HG03469 (cell line): Measurements from ENCODE around the gene BUB1.
A peak's percentile ranks its signal among the peaks of the same experiment; 100 is the strongest.
"Not testable (repeated sequence)": the region's sequence is repeated elsewhere in the genome, so short reads cannot be mapped to it uniquely, and the experiment has no call there.

ENCODE experiments used
- ATAC-seq: cut with Tn5 transposase; IDR thresholded peaks from one replicate; pipeline ENCODE4 v1.9.1; 2021; ENCODE audit warnings: mild to moderate bottlenecking, moderate library complexity, moderate number of reproducible peaks; ENCODE audit not compliant: unreplicated experiment

The BUB1 gene

DNA sequence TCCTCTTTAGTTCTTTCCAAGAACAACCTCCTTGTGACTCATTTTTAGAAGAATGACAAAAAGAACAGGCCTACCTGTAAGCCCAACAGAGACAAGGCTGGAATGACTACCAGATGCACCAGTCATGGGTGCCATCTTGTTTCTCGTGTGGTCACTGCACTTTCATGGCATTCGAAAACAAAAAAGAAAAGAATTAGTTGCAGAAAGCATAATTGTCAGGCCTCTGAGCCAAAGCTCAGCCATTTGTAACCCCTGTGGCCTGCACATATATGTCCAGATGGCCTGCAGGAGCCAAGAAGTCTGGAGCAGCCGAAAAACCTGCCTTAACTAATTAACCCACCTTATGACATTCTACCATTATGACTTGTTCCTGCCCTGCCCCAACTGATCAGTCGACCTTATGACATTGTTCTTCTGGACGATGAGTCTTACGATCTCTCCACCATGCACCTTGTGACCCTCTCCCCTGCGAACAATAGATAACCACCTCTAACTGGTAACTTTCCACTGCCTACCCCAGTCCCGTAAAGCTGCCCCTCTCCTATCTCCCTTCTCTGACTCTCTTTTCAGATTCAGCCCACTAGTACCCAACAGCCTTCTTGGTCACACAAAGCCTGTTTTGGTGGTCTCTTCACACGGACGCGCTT is 13.9 kb upstream of the BUB1 start:
- ATAC-seq: no peak

- no peak for ATAC-seq
Measured at GRCh38 chr2:110690083-110690965, 12.5 kb upstream of the BUB1 start.

DNA sequence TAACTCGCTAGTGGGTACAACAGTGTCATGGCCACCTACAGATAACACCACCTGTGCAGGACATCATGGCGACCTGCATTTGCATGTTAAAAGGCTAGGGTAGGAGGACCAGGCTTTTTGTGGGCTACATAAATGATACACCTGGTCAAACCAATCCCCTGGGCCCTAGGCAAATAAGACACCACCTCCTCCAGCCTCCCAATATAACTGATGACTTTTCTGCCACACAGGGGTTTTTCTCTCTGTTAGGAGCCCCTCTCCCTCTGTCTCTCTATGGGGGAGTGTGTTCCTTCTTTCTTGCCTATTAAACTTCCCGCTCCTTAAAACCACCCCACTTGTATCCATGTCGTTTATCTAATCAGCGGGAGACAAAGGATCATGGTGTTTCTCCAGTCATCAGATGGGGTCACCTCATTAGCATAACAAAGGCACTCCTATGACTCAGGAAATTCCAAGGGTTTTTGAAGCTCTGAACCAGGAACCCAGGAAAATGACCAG is 10.8 kb upstream of the BUB1 start:
- no peak for ATAC-seq

DNA sequence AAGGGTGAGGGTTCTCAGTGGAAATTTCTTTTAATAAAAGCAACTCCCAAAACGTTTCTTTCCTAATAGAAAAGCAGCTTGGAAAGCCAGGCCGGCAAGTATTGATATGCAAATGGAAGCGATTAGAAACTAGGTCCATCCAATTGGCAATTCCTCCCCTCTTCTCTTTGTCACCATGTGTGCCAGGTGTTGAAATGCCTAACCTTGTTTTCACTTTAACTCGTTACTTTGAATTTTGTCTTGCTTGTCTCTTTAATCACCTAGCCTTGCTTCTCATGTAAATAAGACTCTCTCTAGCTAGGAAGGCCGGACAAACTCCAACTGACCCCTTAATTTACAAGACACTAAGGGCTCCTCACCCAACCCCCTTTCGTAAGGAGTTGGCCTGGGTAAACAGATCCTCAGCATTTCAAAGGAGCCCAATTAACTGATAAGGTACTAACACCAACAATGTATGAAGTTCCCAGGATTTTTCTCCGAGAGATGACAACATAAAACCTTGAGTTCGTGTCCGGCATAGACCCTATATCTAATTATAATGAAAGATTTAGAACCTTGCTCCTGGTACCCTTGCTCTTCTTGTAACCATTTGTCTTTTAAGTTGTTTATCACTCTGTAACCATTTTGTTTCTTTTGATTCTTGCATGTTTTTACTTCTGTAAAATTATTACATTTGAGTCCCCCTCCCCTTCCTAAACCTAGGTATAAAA is 10.1 kb upstream of the BUB1 start:
- ATAC-seq: not testable (repeated sequence)

DNA sequence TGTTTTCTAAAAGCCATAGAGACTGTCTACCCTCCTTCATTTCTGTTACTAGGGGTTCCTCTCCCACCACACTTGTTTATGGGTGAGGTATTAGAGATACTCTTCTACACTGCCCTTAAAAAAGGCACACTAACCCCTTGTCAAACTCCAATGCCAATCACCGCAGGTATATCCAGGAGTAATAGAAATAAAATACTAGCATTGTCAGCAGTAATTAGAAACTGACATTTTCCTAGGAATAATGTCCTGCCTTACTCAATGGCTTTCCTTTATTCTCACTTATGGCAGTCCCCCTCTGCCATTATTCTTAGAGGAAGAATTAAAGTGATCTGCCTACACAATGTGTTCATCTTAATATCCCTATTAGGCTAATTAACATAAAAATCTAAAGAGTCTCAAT is 5.0 kb upstream of the BUB1 start:
- no peak for ATAC-seq

DNA sequence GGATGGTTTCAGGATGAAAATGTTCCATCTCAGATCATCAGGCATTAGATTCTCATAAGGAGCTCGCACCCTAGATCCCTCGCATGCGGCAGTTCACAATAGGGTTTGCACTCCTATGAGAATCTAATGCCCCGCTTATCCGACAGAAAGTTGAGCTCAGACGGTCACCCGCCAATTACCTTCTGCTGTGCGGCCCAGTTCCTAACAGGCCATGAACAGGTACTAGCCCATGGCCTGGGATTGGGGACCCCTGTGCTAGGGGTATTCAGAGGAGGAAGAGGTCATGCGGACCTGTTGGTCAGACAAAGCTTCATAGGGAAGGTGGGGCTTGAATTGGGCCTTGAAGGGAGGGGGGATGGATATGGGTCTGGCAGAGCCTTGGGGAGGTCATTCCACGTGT is 4.4 kb upstream of the BUB1 start:
- ATAC-seq: no peak

- ATAC-seq: no peak
Measured at GRCh38 chr2:110680709-110681108, 2.8 kb upstream of the BUB1 start.

DNA sequence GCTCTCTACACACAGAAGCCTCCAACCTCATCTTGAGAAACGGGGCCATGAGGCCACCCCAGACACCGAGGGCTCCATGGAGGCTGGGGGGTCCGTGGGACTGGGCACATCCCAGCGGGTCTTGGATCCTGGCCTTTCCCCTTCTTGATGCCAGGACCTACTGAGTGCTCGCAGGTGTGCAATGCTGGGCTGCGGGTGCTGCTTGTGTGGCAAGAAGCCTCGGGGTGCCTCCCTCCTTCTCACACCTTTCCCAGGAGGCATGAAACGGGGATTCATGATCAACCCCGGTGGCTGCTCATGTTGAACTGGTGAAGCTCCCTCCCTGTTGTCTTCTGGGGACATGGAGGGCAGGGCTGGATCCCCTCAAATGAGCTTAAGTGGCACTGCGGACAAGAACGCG is 2.0 kb upstream of the BUB1 start:
- no peak for ATAC-seq

DNA sequence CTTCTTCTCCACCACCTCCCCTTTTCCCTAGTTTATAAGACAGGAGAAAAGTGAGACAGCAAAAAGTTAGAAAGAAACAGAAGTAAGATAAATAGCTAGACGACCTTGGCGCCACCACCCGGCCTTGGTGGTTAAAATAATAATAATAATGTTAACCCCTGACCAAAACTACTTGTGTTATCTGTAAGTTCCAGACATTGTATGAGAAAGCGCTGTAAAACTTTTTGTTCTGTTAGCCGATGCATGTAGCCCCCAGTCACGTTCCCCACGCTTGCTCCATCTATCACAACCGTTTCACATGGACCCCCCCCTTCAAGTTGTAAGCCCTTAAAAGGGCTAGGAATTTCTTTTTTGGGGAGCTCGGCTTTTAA is 1.5 kb upstream of the BUB1 start:
- no peak for ATAC-seq

DNA sequence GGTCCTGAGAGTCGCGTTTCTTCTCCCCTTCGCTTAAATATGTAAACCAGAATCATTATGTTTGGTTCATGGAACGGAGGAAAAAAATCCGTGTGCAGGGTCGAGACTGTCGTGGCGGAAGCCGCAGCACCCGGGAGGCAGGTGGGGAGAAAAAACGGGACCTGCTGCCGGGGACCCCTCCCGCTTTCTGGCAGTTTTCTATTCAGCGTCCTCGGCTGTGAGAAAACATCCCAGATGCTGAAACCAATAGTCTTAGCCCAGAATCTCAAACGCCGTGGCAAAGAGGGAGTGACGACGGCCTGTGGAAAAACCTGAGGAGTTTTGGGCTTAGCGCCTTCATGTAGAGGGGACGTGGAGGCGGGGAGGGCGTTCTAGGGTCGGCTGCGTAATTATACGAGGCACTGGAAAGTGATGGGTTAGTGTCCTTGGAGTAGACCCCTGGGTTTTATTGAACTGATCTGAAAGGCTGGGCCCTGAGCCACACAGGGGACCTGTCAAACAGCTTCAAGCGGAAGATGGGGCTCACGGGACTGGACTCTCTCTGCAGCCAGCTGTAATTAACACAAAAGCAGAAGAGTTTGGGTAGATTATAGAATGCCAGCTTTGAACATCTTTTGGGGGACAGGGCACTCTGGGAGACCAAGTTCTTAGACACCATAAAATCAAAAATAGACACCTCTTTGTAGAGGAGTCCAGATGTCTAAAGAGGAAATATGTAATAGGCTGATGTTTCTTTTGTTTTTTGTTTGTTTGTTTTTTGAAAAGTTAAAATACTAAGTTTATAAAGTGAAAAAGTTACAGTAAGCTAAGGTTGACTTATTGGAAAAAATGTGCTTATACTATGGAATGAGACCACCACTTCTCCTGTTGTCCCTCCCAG is 834 bp upstream of the BUB1 start:
- no peak for ATAC-seq

DNA sequence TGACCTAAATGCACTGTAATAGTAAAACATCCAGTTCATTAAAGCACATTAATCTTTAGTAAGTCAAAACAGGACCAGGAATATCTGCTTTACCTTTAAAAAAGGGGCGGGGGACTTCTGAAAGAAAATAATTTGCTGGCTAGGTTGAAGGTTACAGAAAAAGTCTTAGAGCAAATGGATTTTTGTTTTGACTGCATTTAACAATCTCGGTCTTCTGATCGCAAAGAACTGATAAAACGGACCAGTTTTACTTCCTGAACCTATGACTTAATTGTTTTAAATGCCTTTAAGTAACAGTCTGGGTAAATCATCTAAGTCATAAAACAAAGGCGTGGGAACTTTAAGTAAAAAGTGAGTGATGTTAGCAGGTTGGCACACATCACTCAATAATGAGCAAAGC is 783 bp downstream of the BUB1 start:
- no peak for ATAC-seq

GRCh38 chr2:110675679-110676078 is 2.2 kb downstream of the BUB1 start:
- ATAC-seq: no peak

DNA sequence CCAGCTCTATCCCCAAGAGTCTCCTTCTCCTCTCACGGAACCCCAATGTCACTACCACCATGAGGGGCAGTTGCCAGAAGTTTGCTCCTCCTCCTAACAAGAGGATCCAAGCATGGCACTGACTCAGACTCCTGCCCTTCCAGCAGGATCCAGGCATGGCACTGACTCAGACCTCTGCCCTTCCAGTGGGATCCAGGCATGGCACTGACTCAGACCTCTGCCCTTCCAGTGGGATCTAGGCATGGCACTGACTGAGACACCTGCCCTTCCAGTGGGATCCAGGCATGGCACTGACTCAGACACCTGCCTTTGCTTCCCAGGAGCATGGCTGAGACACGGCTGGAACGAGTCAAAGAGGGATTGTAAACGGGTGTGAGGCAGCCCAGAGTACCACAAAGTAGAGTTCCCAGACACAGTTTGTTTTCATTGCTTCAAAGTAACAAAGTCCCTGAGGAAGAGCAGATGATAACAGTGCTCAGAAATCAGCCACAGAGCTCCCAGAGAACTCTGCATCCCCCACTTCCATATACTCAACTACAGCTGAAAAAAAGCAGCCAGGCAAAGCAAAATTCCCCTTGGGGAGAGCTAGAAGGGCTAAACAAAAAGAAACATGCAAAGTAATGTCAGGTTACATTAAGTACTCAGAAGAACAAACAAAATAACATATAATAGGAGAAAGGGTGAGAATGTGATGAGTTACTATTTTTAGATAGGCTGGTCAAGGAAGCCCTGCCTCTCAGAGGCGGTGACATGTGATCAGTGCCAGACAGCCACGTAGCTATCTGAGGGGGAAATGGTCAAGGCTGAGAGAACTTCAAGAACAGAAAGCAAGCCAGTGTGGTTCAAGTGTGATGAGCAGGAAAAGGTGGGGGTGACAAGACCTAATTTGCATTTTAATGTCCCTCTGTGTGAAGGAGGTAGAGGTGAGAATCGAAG is 3.0 kb downstream of the BUB1 start:
- ATAC-seq: peak; percentile 79

DNA sequence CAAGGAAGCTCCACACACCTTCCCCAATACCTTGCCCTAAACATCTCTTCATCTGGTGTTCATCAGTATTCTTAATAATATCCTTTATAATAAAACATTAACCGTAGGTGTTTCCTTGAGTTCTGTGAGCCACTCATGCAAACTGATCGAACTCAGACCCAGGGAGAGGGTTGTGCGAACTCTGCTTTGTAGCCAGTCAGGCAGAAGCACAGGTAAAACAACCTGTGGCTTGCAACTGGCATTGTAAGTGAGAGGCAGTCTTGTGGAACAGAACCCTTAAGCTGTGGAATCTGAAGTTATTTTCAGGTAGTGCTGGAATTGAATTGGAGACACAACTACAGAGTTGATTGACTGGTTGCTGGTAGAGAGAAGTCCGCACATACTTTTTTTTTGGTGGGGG is 4.7 kb downstream of the BUB1 start:
- ATAC-seq: no peak

GRCh38 chr2:110670826-110671225 is 7.0 kb downstream of the BUB1 start:
- no peak for ATAC-seq

DNA sequence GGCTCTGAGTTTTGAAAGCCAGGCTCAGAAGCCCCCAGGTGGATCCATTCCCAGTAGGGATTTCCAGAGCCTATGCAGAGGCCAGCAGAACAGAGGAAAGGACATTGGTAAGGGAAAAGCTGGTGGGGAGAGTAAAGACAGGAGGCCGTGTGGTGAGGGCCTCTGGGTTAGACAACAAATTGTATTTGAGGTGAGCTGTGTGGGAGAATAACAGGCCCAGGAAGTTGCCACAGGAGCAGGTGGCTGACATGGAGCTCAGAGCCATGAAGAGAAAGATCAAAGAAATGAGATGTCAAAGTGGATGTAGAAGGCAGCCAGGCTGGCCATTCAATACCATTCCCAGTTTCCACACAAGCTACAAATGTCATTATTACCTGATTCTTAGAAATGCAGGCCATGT is 8.8 kb downstream of the BUB1 start:
- no peak for ATAC-seq

DNA sequence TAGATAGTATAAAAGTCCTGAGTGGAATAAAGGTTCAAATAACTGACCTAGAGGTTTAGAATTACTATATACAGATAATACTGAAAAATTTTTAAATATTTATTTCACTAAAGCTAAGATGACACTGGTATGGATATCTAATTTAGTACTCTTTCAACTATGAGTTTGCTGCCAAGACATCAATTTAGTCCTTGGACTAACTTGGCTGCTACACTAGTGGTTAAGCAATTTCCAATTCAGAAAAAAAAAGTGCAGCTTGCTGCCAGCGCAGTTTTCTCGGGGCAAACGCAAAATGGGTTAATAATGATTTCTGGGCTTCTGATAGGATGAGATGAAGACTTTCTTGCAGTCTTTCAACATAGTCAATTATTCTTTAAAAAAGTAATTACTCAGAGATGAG is 10.8 kb downstream of the BUB1 start:
- no peak for ATAC-seq

GRCh38 chr2:110664135-110664534 is 13.7 kb downstream of the BUB1 start:
- ATAC-seq: no peak

DNA sequence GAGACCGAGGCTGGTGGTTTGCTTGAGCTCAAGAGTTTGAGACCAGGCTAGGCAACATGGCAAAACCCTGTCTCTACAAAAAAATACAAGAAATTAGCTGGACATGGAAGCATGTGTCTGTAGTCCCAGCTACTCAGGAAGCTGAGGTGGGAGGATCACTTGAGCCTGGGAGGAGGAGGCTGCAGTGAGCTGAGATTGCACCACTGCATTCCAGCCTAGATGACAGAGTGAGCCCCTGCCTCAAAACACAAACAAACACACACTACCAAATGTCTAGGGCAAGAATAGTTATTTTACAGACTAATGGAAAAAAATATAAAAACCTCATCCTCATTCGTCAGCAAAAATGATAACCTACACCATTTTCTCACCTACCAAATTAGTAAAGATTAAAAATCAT is 15.3 kb downstream of the BUB1 start:
- no peak for ATAC-seq

GRCh38 chr2:110660558-110660957 is 17.3 kb downstream of the BUB1 start:
- ATAC-seq: no peak
